HepG2 (cell line): ENCODE results near the gene LYPD4. TPM values are rescaled to one million over a fixed set of nuclear protein-coding genes. Genes with fewer than 3 reads are reported as not detected.

Source experiments
- GABPB1 ChIP-seq: IDR thresholded peaks from 2 replicates; pipeline ENCODE4 v1.6.1; 2016; ENCODE audit warnings: mild to moderate bottlenecking, missing genetic modification reagents, moderate library complexity, missing compliant biosample characterization
- RBM22 ChIP-seq: fragments of 200-400 bp; formaldehyde crosslinking; optimal IDR thresholded peaks from 2 replicates; pipeline ENCODE3; 2017; ENCODE audit warnings: mild to moderate bottlenecking, low read length, moderate library complexity
- SCMH1 ChIP-seq: sonication (generic); formaldehyde crosslinking; IDR thresholded peaks from 2 replicates; pipeline ENCODE4 v1.9.0; 2021; ENCODE audit warnings: missing genetic modification reagents, mild to moderate bottlenecking, borderline replicate concordance
- ZNF30 ChIP-seq: sonication (generic); formaldehyde crosslinking; IDR thresholded peaks from 2 replicates; pipeline ENCODE4 v1.5.0; 2020; ENCODE audit warnings: mild to moderate bottlenecking, missing genetic modification reagents
- ZNF589 ChIP-seq: sonication (generic); formaldehyde crosslinking; conservative IDR thresholded peaks from 2 replicates; pipeline ENCODE4 v1.8.0; 2022; ENCODE audit warnings: mild to moderate bottlenecking, moderate library complexity, missing genetic modification reagents
- polyA plus RNA-seq, 8 experiments: library from polyadenylated mRNA; depleted of rRNA in 3 of 8; stranded (reverse) in 7 of 8; unstranded in 1 of 8; fragments of >200 nt; fragmentation: Illumina TruSeq in 4 of 8; extraction: Trizol in 4 of 8; gene quantifications; 2 replicates each; pipeline versions ENCODE4 v1.2.1 to v1.2.3, GENCODE V29; 2011 to 2016; ENCODE audit warnings: low read depth in 4 of 8, missing spikeins in 1 of 8, mixed read lengths in 1 of 8; ENCODE audit not compliant: insufficient read depth in 1 of 8
- total RNA-seq, 5 experiments: library from RNA; depleted of rRNA; stranded (reverse); fragments of >200 nt; fragmentation: Illumina TruSeq; extraction: Trizol; gene quantifications; 2 replicates each; pipeline ENCODE4 v1.2.3, GENCODE V29; 2016; ENCODE audit warnings: low read depth in 1 of 5
- TF ChIP-seq, protein P1 (sequence below): sonication (generic); formaldehyde crosslinking; IDR thresholded peaks from 2 replicates; pipeline ENCODE4 v1.5.1; 2020; ENCODE audit warnings: mild to moderate bottlenecking, missing genetic modification reagents, borderline replicate concordance
- TF ChIP-seq, protein P2 (sequence below): IDR thresholded peaks from 2 replicates; pipeline ENCODE4 v1.6.1; 2016; ENCODE audit warnings: missing biosample characterization, missing genetic modification reagents, low read depth

LYPD4 gene
- total and polyA plus RNA-seq, 2 of the 13 experiments (the other 11 are each of a cell fraction or from before 2014, with no cell fraction given): not detected

DNA sequence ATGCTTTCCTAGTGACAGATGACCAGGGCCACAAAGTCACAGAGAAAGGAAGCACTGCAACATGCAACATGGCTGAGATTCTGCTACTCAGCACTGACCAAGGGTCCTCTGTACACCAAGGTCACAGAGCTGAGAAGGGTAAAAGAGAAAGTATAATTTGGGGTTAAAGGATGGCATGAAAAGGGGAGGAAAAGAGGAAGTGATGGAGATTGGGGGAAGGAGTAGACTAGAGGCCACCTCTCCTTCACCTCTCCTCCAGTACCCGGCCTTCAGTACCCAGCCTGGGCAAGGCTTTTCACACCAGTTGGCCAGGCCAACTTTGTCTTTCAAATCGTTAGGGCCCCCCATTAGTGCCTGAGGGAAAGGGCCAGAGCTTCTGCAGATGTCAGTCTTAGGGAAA is 9.3 kb upstream of the LYPD4 start (continued):
- TF ChIP-seq RBM22 (no peak), SCMH1 (no peak), ZNF30 (CRISPR knock-in tag) (no peak), GABPB1 (no peak), ZNF589 (CRISPR knock-in tag) (no peak)
- TF ChIP-seq, protein P1, sequence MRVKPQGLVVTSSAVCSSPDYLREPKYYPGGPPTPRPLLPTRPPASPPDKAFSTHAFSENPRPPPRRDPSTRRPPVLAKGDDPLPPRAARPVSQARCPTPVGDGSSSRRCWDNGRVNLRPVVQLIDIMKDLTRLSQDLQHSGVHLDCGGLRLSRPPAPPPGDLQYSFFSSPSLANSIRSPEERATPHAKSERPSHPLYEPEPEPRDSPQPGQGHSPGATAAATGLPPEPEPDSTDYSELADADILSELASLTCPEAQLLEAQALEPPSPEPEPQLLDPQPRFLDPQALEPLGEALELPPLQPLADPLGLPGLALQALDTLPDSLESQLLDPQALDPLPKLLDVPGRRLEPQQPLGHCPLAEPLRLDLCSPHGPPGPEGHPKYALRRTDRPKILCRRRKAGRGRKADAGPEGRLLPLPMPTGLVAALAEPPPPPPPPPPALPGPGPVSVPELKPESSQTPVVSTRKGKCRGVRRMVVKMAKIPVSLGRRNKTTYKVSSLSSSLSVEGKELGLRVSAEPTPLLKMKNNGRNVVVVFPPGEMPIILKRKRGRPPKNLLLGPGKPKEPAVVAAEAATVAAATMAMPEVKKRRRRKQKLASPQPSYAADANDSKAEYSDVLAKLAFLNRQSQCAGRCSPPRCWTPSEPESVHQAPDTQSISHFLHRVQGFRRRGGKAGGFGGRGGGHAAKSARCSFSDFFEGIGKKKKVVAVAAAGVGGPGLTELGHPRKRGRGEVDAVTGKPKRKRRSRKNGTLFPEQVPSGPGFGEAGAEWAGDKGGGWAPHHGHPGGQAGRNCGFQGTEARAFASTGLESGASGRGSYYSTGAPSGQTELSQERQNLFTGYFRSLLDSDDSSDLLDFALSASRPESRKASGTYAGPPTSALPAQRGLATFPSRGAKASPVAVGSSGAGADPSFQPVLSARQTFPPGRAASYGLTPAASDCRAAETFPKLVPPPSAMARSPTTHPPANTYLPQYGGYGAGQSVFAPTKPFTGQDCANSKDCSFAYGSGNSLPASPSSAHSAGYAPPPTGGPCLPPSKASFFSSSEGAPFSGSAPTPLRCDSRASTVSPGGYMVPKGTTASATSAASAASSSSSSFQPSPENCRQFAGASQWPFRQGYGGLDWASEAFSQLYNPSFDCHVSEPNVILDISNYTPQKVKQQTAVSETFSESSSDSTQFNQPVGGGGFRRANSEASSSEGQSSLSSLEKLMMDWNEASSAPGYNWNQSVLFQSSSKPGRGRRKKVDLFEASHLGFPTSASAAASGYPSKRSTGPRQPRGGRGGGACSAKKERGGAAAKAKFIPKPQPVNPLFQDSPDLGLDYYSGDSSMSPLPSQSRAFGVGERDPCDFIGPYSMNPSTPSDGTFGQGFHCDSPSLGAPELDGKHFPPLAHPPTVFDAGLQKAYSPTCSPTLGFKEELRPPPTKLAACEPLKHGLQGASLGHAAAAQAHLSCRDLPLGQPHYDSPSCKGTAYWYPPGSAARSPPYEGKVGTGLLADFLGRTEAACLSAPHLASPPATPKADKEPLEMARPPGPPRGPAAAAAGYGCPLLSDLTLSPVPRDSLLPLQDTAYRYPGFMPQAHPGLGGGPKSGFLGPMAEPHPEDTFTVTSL: no peak
- TF ChIP-seq, protein P2, sequence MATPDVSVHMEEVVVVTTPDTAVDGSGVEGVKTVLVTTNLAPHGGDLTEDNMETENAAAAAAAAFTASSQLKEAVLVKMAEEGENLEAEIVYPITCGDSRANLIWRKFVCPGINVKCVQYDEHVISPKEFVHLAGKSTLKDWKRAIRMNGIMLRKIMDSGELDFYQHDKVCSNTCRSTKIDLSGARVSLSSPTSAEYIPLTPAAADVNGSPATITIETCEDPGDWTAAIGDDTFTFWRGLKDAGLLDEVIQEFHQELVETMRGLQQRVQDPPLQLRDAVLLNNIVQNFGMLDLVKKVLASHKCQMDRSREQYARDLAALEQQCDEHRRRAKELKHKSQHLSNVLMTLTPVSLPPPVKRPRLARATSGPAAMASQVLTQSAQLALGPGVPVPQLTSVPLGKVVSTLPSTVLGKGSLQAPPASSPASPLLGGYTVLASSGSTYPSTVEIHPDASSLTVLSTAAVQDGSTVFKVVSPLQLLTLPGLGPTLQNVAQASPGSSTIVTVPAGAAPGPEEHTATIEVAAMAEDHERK (CRISPR knock-in tag): no peak
